Measurements from ENCODE around the gene CORT.
A peak's percentile ranks its signal among the peaks of the same experiment; 100 is the strongest.
"Not testable (repeated sequence)": the region's sequence is repeated elsewhere in the genome, so short reads cannot be mapped to it uniquely, and the experiment has no call there.

CORT gene, protein sequence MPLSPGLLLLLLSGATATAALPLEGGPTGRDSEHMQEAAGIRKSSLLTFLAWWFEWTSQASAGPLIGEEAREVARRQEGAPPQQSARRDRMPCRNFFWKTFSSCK

DNA sequence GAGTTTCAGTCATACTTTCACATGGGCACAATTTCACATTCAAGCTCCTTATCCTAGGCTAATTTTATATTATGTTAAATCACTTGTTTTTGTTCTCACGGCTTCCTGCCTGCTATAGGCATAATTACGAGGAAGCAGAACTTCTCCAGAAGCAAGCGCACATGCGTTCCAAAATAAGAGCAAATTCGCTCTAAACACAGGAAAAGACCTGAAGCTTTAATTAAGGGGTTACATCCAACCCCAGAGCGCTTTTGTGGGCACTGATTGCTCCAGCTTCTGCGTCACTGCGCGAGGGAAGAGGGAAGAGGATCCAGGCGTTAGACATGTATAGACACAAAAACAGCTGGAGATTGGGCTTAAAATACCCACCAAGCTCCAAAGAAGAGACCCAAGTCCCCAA is at the start of gene CORT:
Gene CORT, plus strand, starts transcription at position 281 of the 400 bp plus-strand sequence. CDS start 193 bp downstream, outside the sequence.
- TF ChIP-seq, protein P1, sequence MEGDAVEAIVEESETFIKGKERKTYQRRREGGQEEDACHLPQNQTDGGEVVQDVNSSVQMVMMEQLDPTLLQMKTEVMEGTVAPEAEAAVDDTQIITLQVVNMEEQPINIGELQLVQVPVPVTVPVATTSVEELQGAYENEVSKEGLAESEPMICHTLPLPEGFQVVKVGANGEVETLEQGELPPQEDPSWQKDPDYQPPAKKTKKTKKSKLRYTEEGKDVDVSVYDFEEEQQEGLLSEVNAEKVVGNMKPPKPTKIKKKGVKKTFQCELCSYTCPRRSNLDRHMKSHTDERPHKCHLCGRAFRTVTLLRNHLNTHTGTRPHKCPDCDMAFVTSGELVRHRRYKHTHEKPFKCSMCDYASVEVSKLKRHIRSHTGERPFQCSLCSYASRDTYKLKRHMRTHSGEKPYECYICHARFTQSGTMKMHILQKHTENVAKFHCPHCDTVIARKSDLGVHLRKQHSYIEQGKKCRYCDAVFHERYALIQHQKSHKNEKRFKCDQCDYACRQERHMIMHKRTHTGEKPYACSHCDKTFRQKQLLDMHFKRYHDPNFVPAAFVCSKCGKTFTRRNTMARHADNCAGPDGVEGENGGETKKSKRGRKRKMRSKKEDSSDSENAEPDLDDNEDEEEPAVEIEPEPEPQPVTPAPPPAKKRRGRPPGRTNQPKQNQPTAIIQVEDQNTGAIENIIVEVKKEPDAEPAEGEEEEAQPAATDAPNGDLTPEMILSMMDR (IDR thresholded peaks at IDR 0.05; ENCODE audit: control insufficient read depth, insufficient read depth, low read depth, low read length, missing control alignments) = no peak
- no peak within 1 kb of the TSS for H3K4me3 ChIP-seq (ENCODE audit: control insufficient read depth, low read depth, low read length)
- DNase-seq (ENCODE audit: low read depth) = no peak

DNA sequence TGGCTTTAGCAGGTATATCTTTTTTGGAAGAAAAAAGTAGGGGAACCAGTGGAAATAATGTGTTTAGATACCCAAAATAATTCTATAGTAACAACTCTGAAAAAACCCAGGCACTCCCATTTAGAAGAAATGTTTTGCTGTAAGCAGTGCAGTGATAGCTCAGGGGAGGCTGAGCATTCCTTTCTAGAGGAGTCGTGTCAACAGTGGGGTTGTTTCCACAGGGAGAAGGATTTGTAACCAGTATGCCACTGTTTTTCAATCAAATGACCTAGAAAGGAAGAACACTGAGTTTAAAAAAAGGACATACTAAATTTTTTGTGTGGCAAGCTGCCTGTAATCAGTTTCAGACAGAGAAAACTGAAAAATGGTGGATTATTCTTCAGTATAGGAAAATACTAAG is 48.5 kb upstream of the CORT start:
- no peak overlapping the region for H3K4me3 ChIP-seq (ENCODE audit: control insufficient read depth, low read depth, low read length)
- no peak for DNase-seq (ENCODE audit: low read depth)
- TF ChIP-seq, protein P1 (IDR thresholded peaks at IDR 0.05; ENCODE audit: control insufficient read depth, insufficient read depth, low read depth, low read length, missing control alignments) = no peak

DNA sequence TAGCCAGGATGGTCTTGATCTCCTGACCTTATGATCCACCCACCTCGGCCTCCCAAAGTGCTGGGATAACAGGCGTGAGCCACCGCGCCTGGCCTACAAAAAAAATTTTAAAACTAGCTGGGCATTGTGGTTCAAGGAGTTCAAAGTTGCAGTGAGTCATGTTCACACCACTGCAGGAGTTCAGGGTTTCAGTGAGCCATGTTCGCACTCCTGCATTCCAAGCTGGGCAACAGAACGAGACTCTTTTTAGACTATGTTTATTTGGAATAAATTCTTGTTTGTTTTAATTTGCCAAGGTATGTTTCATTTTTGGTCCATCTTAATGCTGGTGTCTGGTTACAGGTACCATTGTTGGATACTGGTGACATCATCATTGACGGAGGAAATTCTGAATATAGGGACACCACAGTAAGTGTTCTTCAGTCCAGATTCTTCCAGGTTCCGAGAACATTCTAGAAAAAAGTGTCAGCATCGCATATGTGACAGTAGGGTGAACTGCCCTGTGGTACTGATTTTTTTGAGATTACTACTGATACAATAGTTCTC is 47.0 kb upstream of the CORT start:
- TF ChIP-seq, protein P1 (IDR thresholded peaks at IDR 0.05; ENCODE audit: control insufficient read depth, insufficient read depth, low read depth, low read length, missing control alignments) = no peak
- H3K4me3 ChIP-seq (ENCODE audit: control insufficient read depth, low read depth, low read length) = no peak overlapping the region
- no peak for DNase-seq (ENCODE audit: low read depth)

DNA sequence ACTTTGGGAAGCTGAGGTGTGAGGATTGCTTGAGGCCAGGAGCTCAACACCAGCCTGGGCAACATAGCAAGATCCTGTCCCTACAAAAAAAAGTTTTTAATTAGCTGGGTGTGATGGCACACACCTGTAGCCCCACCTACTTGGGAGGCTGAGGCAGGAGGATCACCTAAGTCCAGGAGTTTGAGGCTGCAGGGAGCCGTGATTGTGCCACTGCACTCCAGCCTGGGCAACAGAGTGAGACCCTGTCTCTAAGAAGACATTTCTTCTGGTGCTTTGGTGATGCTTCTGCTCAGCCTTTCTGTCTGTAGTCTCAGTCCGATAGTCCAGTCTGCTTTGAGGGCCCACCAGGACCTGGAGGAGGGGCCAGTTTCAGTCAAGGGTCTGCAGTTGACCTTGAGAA is 42.6 kb upstream of the CORT start:
- TF ChIP-seq, protein P1 (IDR thresholded peaks at IDR 0.05; ENCODE audit: control insufficient read depth, insufficient read depth, low read depth, low read length, missing control alignments) = no peak
- no peak overlapping the region for H3K4me3 ChIP-seq (ENCODE audit: control insufficient read depth, low read depth, low read length)
- DNase-seq (ENCODE audit: low read depth) = no peak

DNA sequence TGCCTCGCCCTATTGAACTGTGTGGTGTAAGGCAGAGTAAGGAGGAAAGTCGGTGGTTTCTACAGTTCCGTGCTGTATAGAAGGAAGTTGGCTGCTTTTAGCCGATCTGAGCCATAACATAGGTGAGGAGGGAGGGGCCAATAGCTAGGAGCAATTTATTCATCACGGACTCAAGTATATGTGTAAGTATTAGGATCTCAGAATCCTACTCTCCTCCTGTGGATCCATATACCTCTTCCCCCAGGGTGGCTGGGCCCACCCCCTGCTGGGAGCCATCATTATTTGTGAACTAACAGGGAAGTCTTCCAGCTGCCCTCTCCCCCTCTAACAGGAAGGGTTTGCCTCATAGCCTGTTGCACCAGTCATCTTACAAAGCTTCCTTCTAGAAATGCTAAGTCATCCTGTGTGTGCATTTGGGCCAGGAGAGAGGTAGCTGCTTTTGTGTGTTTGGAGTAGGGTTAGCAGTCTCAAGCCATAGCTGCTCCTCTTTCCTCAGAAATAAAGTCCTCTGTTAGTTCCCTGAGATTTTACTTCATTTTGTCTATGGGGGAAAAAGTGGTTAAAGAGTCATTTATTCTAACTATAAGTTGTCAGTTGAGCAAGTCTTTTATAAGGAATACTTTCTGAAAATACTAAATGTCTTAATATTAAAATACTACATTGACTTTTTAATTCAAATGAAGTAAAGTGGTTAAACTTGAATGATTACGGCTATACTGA is 34.5 kb upstream of the CORT start:
- DNase-seq (ENCODE audit: low read depth) = peak; percentile 79
- TF ChIP-seq, protein P1 (IDR thresholded peaks at IDR 0.05; ENCODE audit: control insufficient read depth, insufficient read depth, low read depth, low read length, missing control alignments) = no peak
- H3K4me3 ChIP-seq (ENCODE audit: control insufficient read depth, low read depth, low read length) = no peak overlapping the region

DNA sequence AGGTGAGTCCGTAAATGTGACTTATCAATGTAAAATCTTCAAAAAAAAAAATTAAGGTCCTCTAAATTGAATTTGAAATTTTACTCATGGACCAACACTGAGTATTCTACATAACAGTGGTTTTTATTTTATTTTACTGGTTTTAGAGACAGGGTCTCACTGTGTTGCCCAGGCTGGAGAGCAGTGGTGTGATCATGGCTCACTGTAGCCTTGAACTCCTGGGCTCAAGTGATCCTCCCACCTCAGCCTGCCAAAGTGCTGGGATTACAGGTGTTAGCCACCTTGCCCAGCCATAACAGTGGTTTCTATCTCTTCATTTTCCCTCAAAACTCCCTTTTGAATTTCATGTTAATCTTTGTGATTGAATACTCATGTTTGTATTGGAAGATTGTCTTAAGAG is 33.9 kb upstream of the CORT start:
- DNase-seq (ENCODE audit: low read depth); H3K4me3 ChIP-seq (ENCODE audit: control insufficient read depth, low read depth, low read length): not testable (repeated sequence)

DNA sequence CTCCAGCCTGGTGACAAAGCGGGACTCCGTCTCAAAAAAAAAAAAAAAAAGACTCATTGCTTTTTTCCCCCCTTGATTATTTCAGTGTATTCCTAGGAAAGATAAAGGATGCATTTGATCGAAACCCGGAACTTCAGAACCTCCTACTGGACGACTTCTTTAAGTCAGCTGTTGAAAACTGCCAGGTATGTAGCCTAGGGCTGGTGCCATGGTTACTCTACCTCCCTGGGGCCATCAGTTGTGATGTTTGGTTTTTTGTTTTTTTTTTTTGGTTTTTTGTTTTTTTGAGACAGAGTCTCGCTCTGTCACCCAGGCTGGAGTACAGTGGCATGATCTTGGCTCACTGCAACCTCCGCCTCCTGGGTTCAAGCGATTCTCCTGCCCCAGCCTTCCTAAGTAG is 31.1 kb upstream of the CORT start:
- not testable (repeated sequence) for DNase-seq (ENCODE audit: low read depth); H3K4me3 ChIP-seq (ENCODE audit: control insufficient read depth, low read depth, low read length)
